Endothelial cell of umbilical vein (primary cell): ENCODE results near the gene ZNF79. TPM values are rescaled to one million over a fixed set of nuclear protein-coding genes. Genes with fewer than 3 reads are reported as not detected.

Experiments used
- BruUV-seq: library from RNA; stranded (reverse); fragments of 400-500 nt; replicated peaks from 2 replicates; lab custom pipeline; 2021; lab: Mats Ljungman, UMichigan
- CTCF ChIA-PET: fragments of 300-600, 350-600 bp; sonication (Branson Sonifier 250); formaldehyde crosslinking; loops from one replicate; lab custom pipeline; 2021; ENCODE audit warnings: antibody characterized with exemption, inconsistent platforms; lab: Charles Lee
- POLR2A ChIA-PET: fragments of 300-600, 350-600 bp; sonication (Branson Sonifier 250); formaldehyde crosslinking; loops from one replicate; lab custom pipeline; 2021; ENCODE audit warnings: antibody characterized with exemption, inconsistent platforms; lab: Charles Lee
- DNase-seq: peaks from one replicate; pipeline ENCODE4 v3.0.0-alpha.2; 2011; ENCODE audit warnings: low read depth, low spot score
- FAIRE-seq: peaks from 2 replicates; lab custom pipeline; 2011; peaks lifted over from hg19 to GRCh38; lab: Jason Lieb, UNC
- H2AFZ ChIP-seq: 2 replicates; pipeline ENCODE4 v1.6.0; 2012; ENCODE audit warnings: low read depth, low read length, control low read depth, inconsistent platforms
- H3K27ac ChIP-seq: 2 replicates; pipeline ENCODE4 v1.5.1; 2011; ENCODE audit warnings: low read depth, mild to moderate bottlenecking, control low read depth, low read length, moderate library complexity; ENCODE audit not compliant: insufficient read depth
- H3K27me3 ChIP-seq, 2 experiments: 2 replicates each; pipeline versions ENCODE4 v1.6.0 to v1.6.1; 2011; ENCODE audit warnings: low read length in 2 of 2, mixed read lengths in 1 of 2; ENCODE audit not compliant: control insufficient read depth in 2 of 2, insufficient read depth in 2 of 2
- H3K36me3 ChIP-seq, 2 experiments: 2 replicates in 1 of 2; 3 replicates in 1 of 2; pipeline ENCODE4 v1.5.1; 2011; ENCODE audit warnings: low read length in 2 of 2, mild to moderate bottlenecking in 1 of 2, moderate library complexity in 1 of 2; ENCODE audit not compliant: control insufficient read depth in 2 of 2, insufficient read depth in 2 of 2; ENCODE audit errors: extremely low read depth in 1 of 2
- H3K4me1 ChIP-seq: 3 replicates; pipeline ENCODE4 v1.5.1; 2011; ENCODE audit warnings: mild to moderate bottlenecking, low read length; ENCODE audit not compliant: control insufficient read depth, insufficient read depth; ENCODE audit errors: extremely low read depth
- H3K4me2 ChIP-seq: 2 replicates; pipeline ENCODE4 v1.6.1; 2011; ENCODE audit warnings: low read length, control low read depth, mixed read lengths; ENCODE audit not compliant: insufficient read depth
- H3K4me3 ChIP-seq, 3 experiments: fragments of 200-600 bp in 1 of 3; sonication (generic), shearing (Covaris generic) in 1 of 3; replicated peaks in 1 of 3; 2 replicates each; pipeline ENCODE4 v1.5.1; 2011 to 2016; ENCODE audit warnings: control low read depth in 3 of 3, low read length in 3 of 3, mild to moderate bottlenecking in 2 of 3, inconsistent platforms in 1 of 3, low read depth in 1 of 3, moderate library complexity in 1 of 3; ENCODE audit not compliant: insufficient read depth in 1 of 3
- H3K79me2 ChIP-seq: 2 replicates; pipeline ENCODE4 v1.6.0; 2012; ENCODE audit warnings: low read length, inconsistent platforms; ENCODE audit not compliant: control insufficient read depth, insufficient read depth
- H3K9ac ChIP-seq: replicated peaks from 2 replicates; pipeline ENCODE3; 2011; ENCODE audit warnings: low read length, control low read depth; ENCODE audit not compliant: insufficient read depth; ENCODE audit errors: extremely low read depth
- H3K9me1 ChIP-seq: replicated peaks from 3 replicates; pipeline ENCODE4 v1.6.0; 2011; ENCODE audit warnings: mild to moderate bottlenecking, low read length; ENCODE audit not compliant: control insufficient read depth, insufficient read depth; ENCODE audit errors: extremely low read depth
- H3K9me3 ChIP-seq: replicated peaks from 2 replicates; pipeline ENCODE4 v1.5.1; 2012; ENCODE audit warnings: low read length, inconsistent platforms; ENCODE audit not compliant: control insufficient read depth, insufficient read depth
- H4K20me1 ChIP-seq: replicated peaks from 2 replicates; pipeline ENCODE3; 2011; ENCODE audit warnings: mild to moderate bottlenecking, low read length; ENCODE audit not compliant: control insufficient read depth, insufficient read depth; ENCODE audit errors: extremely low read depth
- EZH2 ChIP-seq: IDR thresholded peaks from 2 replicates; pipeline ENCODE4 v1.6.1; 2012; ENCODE audit warnings: borderline replicate concordance, low read depth, mild to moderate bottlenecking, moderate library complexity, low read length, inconsistent platforms; ENCODE audit not compliant: severe bottlenecking
- GATA2 ChIP-seq: IDR thresholded peaks from 2 replicates; pipeline ENCODE4 v1.7.0; 2011; ENCODE audit warnings: low read depth, mild to moderate bottlenecking, moderate library complexity, mixed read lengths, low read length; ENCODE audit not compliant: insufficient read length, insufficient read depth
- JUN ChIP-seq: IDR thresholded peaks from 2 replicates; pipeline ENCODE4 v1.6.1; 2011; ENCODE audit warnings: borderline replicate concordance, low read depth; ENCODE audit not compliant: insufficient read length, insufficient read depth
- POLR2A ChIP-seq: IDR thresholded peaks from 2 replicates; pipeline ENCODE4 v1.6.1; 2012; ENCODE audit warnings: low read depth, mild to moderate bottlenecking, control low read depth, low read length
- POLR2AphosphoS5 ChIP-seq: IDR thresholded peaks from 2 replicates; pipeline ENCODE4 v1.6.1; 2012; ENCODE audit warnings: low read depth, mild to moderate bottlenecking, control low read depth, low read length, moderate library complexity; ENCODE audit not compliant: insufficient read depth
- dilution Hi-C: fragments of 300-500 bp; cut with MboI; formaldehyde crosslinking; loops from one replicate; pipeline ENCODE4 v1.15.0; 2019; ENCODE audit warnings: low sequenced_read_pairs; ENCODE audit not compliant: extremely low pct_ligation_motif_present
- intact Hi-C: fragments of 100-400 bp; cut with micrococcal nuclease; formaldehyde crosslinking; loops from one replicate; pipeline ENCODE4 v1.10.0; 2022
- polyA plus RNA-seq, 4 experiments: library from polyadenylated mRNA; depleted of rRNA in 3 of 4; stranded (reverse) in 3 of 4; unstranded in 1 of 4; fragments of >200 nt; gene quantifications; 2 replicates each; pipeline versions ENCODE4 v1.2.1 to v1.2.3, GENCODE V29; 2011 to 2012; ENCODE audit warnings: missing spikeins in 1 of 4
- small RNA-seq: library from RNA; depleted of rRNA; stranded (forward); fragments of <200 nt; gene quantifications from one replicate; pipeline ENCODE3, GENCODE V24; 2012; ENCODE audit warnings: low replicate concordance, low read depth; ENCODE audit not compliant: insufficient read depth, insufficient read length
- total RNA-seq: library from RNA; stranded (reverse); gene quantifications from 2 replicates; pipeline ENCODE4 v1.2.3, GENCODE V29; 2021
- TF ChIP-seq, protein P1 (sequence below): IDR thresholded peaks from 2 replicates; pipeline ENCODE4 v1.6.1; 2011; ENCODE audit not compliant: insufficient read depth, insufficient read length

The ZNF79 gene
- total and polyA plus RNA-seq, 2 donors (not counting 3 experiments of a cell fraction or from before 2014, with no cell fraction given), result 6.3 to 10.6 TPM

- dilution Hi-C loops, result no loop called here
- intact Hi-C loops, result no loop called here
- BruUV-seq, result no TSS peak
- Histone ChIP-seq H2AFZ (no peak overlapping the region), H3K4me3 (no peak overlapping the region), H4K20me1 (no peaks in the 10 kb centered on the region), H3K36me3 (peaks cover 4 to 29% of the 10 kb centered on the region in 2 experiments), H3K27me3 (no peaks in the 10 kb centered on the region), H3K9ac (no peak overlapping the region), H3K27ac (no peak overlapping the region), H3K4me2 (no peak overlapping the region), H3K9me1 (no peaks in the 10 kb centered on the region), H3K4me1 (peaks cover 4% of the 10 kb centered on the region), H3K79me2 (no peaks in the 10 kb centered on the region), H3K9me3 (no peaks in the 10 kb centered on the region)
- no peak for FAIRE-seq
- no peak for DNase-seq
- ChIA-PET POLR2A (no interaction called here), CTCF (no interaction called here)
- TF ChIP-seq EZH2, result no peak
- TF ChIP-seq JUN, result no peak
- TF ChIP-seq, protein P1, sequence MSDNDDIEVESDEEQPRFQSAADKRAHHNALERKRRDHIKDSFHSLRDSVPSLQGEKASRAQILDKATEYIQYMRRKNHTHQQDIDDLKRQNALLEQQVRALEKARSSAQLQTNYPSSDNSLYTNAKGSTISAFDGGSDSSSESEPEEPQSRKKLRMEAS, result no peak
- no peak for TF ChIP-seq GATA2
- TF ChIP-seq POLR2AphosphoS5, result no peak
- no peak for TF ChIP-seq POLR2A
Observed at GRCh38 chr9:127494304-127494702, 70.1 kb downstream of the ZNF79 start.

Small RNAs within 50 kb of the gene (small RNA-seq; reads per million reads assigned to genes)
- gene RF00019 (not detected), gene SNORA65 (15.8 reads per million, percentile 74 among the genes with 10 or more reads in this experiment)

Other genes with a start within 250 kb of the ZNF79 start
- gene GARNL3, start 159.6 kb upstream of the ZNF79 start, total RNA-seq, result 5.2 and 8.3 TPM in 2 replicates
- 1.3 and 1.4 TPM in 2 replicates for gene GARNL3, start 159.6 kb upstream of the ZNF79 start, polyA plus RNA-seq
- gene SLC2A8, start 27.2 kb upstream of the ZNF79 start, total RNA-seq, result 17.0 and 19.3 TPM in 2 replicates
- gene SLC2A8, start 27.2 kb upstream of the ZNF79 start, polyA plus RNA-seq, result 26.1 and 33.5 TPM in 2 replicates
- 1,231 and 1,361 TPM in 2 replicates for gene RPL12, start 27.0 kb downstream of the ZNF79 start, total RNA-seq
- gene RPL12, start 27.0 kb downstream of the ZNF79 start, polyA plus RNA-seq, result 2,140 and 3,007 TPM in 2 replicates
- 18.5 and 18.9 TPM in 2 replicates for gene LRSAM1, start 27.1 kb downstream of the ZNF79 start, total RNA-seq
- gene LRSAM1, start 27.1 kb downstream of the ZNF79 start, polyA plus RNA-seq, result 10.8 and 12.6 TPM in 2 replicates
- gene STXBP1, start 187.9 kb downstream of the ZNF79 start, total RNA-seq, result 50.5 and 51.3 TPM in 2 replicates
- gene STXBP1, start 187.9 kb downstream of the ZNF79 start, polyA plus RNA-seq, result 12.7 and 18.8 TPM in 2 replicates